IPS-NIHi11 (cell line): Measurements from ENCODE around the gene MOV10.

ENCODE experiments used
- DNase-seq: peaks from one replicate; pipeline ENCODE4 v3.0.0; 2012; ENCODE audit warnings: mixed read lengths, low spot score

The MOV10 gene

GRCh38 chr1:112698366-112699310 is 24.2 kb downstream of the MOV10 start:
- DNase-seq = no peak

DNA sequence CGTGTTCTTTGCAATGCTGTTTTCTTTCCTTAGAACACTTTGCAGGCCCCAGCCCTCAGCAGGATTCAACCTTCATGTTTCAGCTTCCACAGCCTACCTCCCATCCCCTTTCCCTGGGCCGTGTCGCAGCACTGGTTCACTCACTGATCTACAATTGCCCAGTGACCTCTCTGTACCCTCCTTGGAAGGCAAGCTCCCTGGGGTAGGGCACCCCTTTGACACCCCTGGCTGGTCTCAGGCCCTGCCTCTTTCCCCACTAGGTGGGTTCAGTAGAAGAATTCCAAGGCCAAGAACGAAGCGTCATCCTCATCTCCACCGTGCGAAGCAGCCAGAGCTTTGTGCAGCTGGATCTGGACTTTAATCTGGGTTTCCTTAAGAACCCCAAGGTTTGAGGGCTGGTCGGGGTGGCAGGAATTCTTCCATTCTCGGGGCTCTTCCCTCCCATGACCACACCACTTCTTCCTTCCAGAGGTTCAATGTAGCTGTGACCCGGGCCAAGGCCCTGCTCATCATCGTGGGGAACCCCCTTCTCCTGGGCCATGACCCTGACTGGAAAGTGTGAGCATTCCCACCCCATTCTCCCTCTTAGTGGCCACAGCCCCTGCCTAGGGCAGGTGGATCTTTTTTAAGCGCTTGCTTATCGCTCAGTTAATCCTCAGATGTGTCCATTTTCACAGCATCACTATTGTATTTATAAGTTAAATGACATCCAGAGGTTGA is 25.1 kb downstream of the MOV10 start:
- no peak for DNase-seq

GRCh38 chr1:112700290-112701226 is 26.1 kb downstream of the MOV10 start:
- peak; percentile 74 for DNase-seq

GRCh38 chr1:112701227-112702066 is 27.0 kb downstream of the MOV10 start:
- DNase-seq = no peak

GRCh38 chr1:112702067-112702395 is 27.6 kb downstream of the MOV10 start:
- no peak for DNase-seq

DNA sequence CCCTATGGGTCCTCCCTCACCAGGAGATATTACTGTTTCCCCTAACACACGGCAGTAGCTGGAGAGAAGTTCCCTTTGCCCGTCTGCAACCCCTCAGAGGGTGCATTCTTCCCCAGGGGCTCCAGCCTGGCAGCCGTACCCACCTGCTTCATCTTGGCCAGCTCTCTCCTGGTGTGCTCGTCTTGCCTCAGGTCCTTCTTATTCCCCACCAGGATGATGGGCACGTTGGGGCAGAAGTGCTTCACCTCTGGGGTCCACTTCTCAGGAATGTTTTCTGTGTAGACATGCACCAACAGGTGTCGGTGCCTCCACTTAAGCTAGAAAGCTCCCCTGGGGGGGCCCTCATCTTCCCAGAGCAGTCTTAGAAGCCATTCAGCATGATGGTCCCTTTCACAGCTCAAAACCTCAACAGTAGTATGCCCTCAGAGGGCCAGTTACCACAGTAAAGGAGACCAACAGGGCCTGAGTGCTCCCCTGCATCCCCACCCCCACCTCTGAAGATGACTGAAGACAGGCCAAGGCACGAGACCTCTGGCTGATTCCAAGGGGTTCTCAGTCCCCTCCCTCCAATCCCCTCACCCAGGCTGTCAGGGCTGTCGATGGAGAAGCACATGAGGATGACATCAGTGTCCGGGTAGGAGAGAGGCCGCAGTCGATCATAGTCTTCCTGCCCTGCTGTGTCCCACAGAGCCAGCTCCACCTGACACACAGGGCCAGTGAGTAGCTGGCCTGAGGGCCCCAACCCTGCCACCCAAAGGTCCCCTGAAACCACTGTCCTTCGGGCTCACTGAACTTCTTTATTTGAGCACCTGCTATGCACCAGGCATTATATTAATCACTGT is 28.2 kb downstream of the MOV10 start:
- DNase-seq = no peak

DNA sequence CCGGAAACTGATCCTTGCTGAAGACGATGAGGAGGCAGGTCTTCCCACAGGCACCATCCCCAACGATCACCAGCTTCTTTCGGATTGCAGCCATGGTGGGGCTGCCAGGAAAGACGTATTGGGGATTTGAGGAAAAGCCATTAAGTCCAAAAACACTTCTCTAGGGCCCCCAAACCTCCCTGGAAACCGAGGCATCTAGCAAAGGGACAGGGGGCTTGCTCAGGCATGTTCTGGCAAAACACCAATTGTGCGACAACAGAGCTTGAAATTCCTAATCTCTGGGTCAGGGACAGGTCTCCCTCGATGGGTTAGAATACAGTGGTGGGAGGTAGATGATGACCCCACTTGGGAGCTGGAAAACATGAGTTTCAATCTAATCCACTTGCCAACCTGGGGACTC is 29.2 kb downstream of the MOV10 start:
- DNase-seq = no peak

DNA sequence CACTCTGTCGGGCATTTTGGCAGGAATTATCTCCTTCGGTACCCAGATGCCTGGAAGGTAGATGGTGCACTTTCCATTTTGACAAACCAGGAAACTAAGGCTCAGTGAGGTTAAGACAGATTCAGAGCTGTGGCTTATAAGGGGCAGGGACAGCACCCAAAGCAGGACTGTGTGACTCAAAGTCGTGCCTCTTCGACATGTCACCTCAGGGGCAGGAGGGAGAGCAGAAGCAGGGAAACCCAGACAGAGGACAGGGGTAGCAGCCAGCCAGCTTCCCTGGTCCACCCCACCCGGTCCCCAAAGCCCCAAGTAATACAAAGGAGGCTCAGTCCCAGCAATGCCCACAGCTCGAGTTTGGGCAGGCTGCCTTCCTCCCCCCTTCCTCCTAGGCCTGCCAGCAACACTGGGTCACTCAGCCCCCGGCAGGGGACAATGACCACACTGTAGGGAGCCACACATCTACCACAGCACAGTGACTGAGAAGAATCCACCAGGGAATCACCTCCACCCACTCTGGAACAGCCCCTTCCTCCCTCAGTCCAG is 30.0 kb downstream of the MOV10 start:
- no peak for DNase-seq

GRCh38 chr1:112704934-112705627 is 30.6 kb downstream of the MOV10 start:
- DNase-seq = peak; percentile 88

DNA sequence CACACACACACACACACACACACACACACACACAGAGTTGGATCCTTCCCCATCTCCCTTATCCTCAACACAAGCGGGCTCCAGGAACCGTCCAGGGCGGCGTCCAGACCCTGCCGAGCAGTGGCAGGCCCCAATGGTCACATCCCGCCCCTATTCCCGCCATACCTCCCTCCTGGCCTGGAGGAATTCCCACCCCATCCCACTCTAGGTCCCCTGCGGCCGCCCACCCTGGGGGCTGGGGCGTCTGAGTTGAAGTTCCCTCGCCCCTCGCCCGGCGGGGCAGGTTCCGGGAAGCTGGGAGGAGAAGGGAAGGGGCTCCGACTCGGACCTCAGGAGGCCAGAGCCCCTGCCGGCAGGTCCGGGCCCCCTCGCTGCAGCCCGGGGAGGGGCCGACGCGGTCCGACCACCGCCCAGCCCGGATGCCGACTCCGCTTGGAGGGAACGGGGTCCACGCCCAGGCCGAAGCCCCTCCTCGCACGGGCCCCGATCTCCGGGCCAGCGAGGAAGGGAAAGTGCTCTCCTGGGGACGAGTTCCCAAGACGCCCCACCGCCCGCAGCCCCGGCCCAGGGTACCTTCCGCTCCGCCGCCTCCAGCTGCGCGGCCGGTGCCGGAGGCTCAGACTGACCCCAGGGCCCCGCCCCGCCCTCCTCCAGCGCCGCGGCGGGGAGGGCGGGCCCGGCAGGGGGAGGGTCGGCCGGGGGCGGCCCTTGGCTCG is 32.2 kb downstream of the MOV10 start, which contains the start of gene RHOC:
TSS of gene RHOC (minus strand) at position 623 of the 716 bp plus-strand sequence. CDS start 3,328 bp downstream, outside the sequence.
- DNase-seq = peak; percentile 81

DNA sequence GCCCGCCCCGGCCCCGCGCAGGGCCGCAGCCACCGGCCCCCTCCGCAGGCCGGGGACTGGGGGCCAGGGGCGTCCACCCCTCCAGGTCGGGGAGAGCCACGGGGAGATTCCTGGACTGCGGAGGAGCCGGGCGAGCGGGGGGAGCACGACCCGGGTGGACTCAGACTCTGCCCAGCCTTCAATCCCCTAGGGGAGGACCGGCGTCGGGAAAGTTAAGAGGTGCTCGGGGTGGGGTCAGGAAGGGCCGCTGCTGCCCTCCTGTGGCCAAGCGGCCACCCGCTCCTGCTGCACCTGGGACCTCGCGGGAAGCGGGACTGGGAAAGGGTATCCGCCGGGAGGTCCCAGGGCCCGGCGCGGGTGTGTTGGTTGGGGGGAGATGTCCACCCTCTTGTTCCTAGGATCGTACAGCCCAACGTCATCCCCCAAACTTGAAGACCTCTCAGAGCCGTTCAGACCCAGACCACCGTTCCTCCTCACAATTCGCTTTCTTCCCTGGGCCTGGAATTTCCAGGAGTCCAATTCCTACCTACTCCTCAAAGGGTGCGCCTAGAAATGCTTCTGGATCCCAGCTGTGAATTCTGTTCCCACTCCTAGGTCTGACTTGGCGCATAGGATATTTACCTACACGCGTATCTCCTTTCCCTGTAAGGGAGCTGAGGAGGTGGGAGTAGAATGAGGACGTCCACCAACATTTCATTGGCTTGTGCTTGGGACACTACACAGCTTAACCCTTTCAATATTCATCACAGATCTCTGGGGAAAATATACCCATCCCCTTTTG is 33.0 kb downstream of the MOV10 start:
- peak; percentile 86 for DNase-seq

DNA sequence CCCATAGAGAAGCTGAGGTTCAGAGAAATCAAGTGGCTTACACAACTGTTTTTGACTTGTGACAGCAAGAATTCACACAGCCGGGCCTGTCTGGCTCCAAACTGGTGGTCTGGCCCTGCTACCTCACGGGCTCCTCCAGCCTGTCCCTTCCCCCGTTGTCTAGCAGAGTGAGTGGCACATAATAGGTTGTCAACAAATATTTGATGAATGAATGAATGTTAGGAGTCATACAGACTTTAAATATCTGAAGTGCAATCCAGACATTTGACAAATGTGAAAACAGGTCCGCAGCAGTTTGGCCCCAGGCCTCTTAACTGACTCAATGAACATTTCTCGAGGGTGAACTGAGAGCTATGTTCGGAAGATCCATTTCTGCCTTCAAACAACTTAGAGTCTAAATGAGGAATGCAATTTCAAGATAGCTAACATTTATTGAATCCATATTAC is 33.6 kb downstream of the MOV10 start:
- no peak for DNase-seq

- no peak for DNase-seq
Observed at GRCh38 chr1:112708489-112708888, 34.0 kb downstream of the MOV10 start.

DNA sequence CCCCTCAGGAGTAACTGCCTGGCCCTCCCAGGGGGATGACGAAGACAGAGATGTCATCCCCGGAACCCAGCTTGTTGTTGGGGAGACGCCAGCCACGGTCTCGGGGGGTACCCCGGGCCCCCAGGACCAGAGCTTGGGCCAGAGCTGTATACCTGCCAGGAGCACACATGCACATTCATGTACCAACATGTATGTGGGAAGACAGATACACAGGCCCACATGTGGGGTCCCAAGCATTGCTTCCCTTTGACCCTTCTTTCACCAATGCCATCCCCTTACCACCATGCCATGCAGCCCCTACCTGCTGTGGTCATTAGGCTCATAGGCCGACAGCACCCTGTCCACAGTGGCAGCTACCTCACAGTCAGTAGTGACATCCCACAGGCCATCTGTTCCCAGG is 35.7 kb downstream of the MOV10 start:
- DNase-seq = no peak

DNA sequence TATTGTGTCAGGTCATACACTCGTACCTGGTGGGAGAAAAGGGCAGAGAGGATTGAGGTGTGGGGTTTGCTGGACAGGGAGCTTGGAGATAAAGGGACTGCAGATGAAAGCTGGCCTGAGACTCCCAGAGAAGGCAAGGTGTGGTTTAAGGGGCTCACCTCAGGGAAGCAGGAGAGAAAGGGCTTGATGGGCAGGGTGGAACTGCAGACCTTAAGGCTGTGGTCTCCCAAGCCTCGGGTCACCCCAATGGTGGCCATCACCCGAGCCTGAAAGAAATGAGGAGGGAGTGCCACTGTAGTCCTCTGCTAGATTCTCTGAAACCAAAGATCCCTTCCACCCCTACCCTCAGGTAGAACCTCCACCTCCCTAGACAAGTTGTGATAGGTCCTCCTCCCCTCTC is 36.1 kb downstream of the MOV10 start:
- no peak for DNase-seq

DNA sequence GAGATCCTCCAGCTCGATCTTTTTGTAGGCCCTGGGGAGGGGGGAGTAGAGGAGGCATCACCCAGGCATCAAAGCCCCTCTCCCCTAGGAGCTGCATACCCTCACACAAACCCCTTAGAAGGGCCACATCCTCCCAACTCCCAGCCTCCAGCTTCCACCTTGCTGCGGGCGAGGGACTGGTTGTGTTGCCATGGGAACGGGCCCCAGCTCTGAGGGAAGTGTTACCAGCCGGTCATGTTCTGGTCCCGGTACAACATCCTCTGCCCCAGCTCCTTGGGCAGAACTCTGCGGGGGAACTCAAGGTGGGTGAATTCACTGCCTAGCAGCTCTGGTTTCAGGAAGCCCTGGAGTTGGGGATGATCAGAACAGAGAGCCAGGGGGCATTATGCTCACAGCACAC is 36.6 kb downstream of the MOV10 start:
- DNase-seq = no peak

- DNase-seq = no peak
Observed at GRCh38 chr1:112711670-112712069, 37.2 kb downstream of the MOV10 start.

- DNase-seq = no peak
Observed at GRCh38 chr1:112712191-112712590, 37.7 kb downstream of the MOV10 start.
